Fibroblast of villous mesenchyme (primary cell): Measurements from ENCODE around the gene CUL5. TPM values are rescaled to one million over a fixed set of nuclear protein-coding genes. Genes with fewer than 3 reads are reported as not detected.

Experiments used
- DNase-seq: peaks from one replicate; pipeline ENCODE4 v3.0.0-alpha.2; 2010; ENCODE audit warnings: low read depth
- H3K4me3 ChIP-seq: 2 replicates; pipeline ENCODE4 v1.5.1; 2011; ENCODE audit warnings: low read depth, mild to moderate bottlenecking, low read length
- CTCF ChIP-seq: IDR thresholded peaks from 2 replicates; pipeline ENCODE4 v1.5.1; 2012; ENCODE audit warnings: low read depth, mild to moderate bottlenecking, low read length; ENCODE audit not compliant: insufficient read depth
- small RNA-seq: library from RNA; depleted of rRNA; stranded (forward); fragments of <200 nt; gene quantifications from one replicate; pipeline ENCODE3, GENCODE V24; 2012
- total RNA-seq: library from RNA; depleted of rRNA; stranded (reverse); fragments of >200 nt; gene quantifications from 2 replicates; pipeline ENCODE4 v1.2.3, GENCODE V29; 2012

The CUL5 gene
- total RNA-seq, 1 donor, result 61.3 TPM

- no peak for DNase-seq
- H3K4me3 ChIP-seq, result no peak overlapping the region
These were observed 128.5 kb downstream of the CUL5 start for GRCh38 chr11:108137212-108137611.

GRCh38 chr11:108142304-108142703 lies 133.6 kb downstream of the CUL5 start:
- no peak for DNase-seq
- H3K4me3 ChIP-seq, result no peak overlapping the region
- TF ChIP-seq CTCF, result no peak

More at GRCh38 chr11:108137212-108137611, 128.5 kb downstream of the CUL5 start:
- TF ChIP-seq CTCF, result no peak

- no peak for TF ChIP-seq CTCF
- no peak for DNase-seq
- no peak overlapping the region for H3K4me3 ChIP-seq
These were observed 135.9 kb downstream of the CUL5 start for GRCh38 chr11:108144615-108145014.

DNA sequence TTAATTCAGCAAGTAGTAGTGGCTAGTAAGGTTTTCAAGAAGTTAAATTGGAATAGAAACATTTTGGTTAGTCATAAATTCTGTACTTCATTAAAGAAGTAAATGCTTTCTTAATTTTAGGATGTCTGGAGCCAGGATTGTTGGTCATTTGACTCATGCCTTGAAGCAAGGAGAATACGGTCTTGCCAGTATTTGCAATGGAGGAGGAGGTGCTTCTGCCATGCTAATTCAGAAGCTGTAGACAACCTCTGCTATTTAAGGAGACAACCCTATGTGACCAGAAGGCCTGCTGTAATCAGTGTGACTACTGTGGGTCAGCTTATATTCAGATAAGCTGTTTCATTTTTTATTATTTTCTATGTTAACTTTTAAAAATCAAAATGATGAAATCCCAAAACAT lies 138.5 kb downstream of the CUL5 start:
- TF ChIP-seq CTCF, result no peak
- no peak overlapping the region for H3K4me3 ChIP-seq
- DNase-seq, result no peak

DNA sequence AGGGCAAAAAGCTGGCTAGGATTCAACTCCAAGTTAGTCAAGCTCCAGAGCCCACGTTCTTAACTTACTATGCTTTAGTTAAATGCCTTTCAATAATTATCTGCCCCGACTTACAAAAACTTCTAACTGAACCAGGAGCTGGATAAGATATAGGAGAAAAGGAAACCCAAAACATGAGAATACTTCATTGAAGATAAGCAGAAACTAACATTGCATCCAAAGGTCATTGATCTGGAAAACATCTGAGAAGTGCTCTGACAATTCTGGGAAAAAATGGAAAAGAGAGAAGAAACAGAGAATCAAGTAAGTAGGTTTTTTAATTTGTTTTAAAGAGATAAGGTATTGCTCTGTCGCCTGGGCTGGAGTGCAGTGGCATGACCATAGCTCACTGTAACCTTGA lies 139.9 kb downstream of the CUL5 start:
- peak; percentile 40 for DNase-seq

DNA sequence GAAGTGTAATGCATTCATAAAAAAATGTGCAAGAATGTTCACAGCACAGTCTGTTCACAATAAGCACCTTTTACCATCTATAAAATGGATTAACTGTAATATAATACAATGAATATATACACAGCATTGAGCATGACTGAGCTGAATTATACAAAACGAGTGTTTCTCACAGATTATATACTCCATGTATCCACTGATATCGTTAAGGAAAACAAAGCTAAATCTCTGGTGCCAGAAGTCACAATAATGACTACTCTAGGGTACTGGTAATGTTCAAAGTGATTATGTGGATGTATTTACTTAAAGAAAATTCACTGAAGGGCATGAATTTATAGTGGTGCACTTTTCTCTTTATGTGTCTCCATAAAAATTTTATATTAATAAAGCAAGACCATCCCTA lies 145.9 kb downstream of the CUL5 start:
- no peak for TF ChIP-seq CTCF
- no peak for DNase-seq
- no peak overlapping the region for H3K4me3 ChIP-seq

More for the DNA sequence above, 139.9 kb downstream of the CUL5 start:
- no peak overlapping the region for H3K4me3 ChIP-seq
- TF ChIP-seq CTCF, result no peak

Small RNAs within 50 kb of the gene (small RNA-seq; reads per million reads assigned to genes)
- not detected for gene RF00019

Other genes starting within 250 kb of the CUL5 start
- 4.8 and 14.7 TPM in 2 replicates for gene SLC35F2, start 150.1 kb upstream of the CUL5 start, total RNA-seq
- under 0.01 TPM in 1 of 2 replicates, not detected in the other for gene RAB39A, start 80.5 kb upstream of the CUL5 start, total RNA-seq
- gene ACAT1, start 112.7 kb downstream of the CUL5 start, total RNA-seq, result 70.2 and 75.1 TPM in 2 replicates
- 15.8 and 19.0 TPM in 2 replicates for gene NPAT, start 213.7 kb downstream of the CUL5 start, total RNA-seq
- gene ATM, start 214.2 kb downstream of the CUL5 start, total RNA-seq, result 152 and 158 TPM in 2 replicates